ENCODE results near the gene SLC4A7.

The SLC4A7 gene

GRCh38 chr3:27325419-27325818 lies 158.8 kb downstream of the SLC4A7 start:
- Histone ChIP-seq H3K79me2 (ENCODE audit: insufficient read depth, low read depth) (no peaks in the 10 kb centered on the region), H3K4me1 (ENCODE audit: low read depth, poor library complexity, severe bottlenecking) (no peaks in the 10 kb centered on the region), H3K9ac (no peak overlapping the region), H3K4me2 (no peak overlapping the region), H3K27me3 (ENCODE audit: insufficient read depth, low read depth) (no peaks in the 10 kb centered on the region), H3K4me3 (IDR thresholded peaks at IDR 0.05; ENCODE audit: insufficient read depth, low read depth, low read length) (no peak overlapping the region), H3K36me3 (ENCODE audit: insufficient read depth) (no peaks in the 10 kb centered on the region), H4K20me1 (ENCODE audit: insufficient read depth) (no peaks in the 10 kb centered on the region), H2AFZ (ENCODE audit: low read depth) (no peak overlapping the region), H3K27ac (no peak overlapping the region)
- TF ChIP-seq CTCF (conservative IDR thresholded peaks at IDR 0.05; ENCODE audit: low read depth, low read length) = no peak

DNA sequence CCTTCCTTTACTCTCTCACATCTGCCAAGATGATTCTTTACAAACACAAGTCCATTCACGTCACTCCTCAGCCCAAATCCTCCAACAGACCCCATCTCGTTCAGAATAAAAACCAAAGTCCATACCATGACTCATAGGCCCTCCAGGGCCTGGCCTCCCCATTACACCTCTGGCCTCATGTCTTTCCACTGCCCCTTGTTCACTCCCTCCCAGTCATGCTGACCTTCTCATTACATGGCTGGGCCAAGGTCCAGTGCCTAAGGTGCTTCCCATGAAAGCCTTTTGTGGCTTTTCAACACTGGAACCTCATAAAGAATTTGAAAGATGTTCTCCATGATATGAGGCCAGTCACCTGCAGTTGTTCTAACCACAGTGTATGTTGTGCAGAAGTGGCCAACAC lies 159.5 kb downstream of the SLC4A7 start:
- no peak overlapping the region for H3K9ac ChIP-seq
- no peaks in the 10 kb centered on the region for H4K20me1 ChIP-seq (ENCODE audit: insufficient read depth)
- no peak overlapping the region for H2AFZ ChIP-seq (ENCODE audit: low read depth)
- no peaks in the 10 kb centered on the region for H3K36me3 ChIP-seq (ENCODE audit: insufficient read depth)
- H3K4me3 ChIP-seq (IDR thresholded peaks at IDR 0.05; ENCODE audit: insufficient read depth, low read depth, low read length) = no peak overlapping the region
- H3K27me3 ChIP-seq (ENCODE audit: insufficient read depth, low read depth) = no peaks in the 10 kb centered on the region
- no peaks in the 10 kb centered on the region for H3K79me2 ChIP-seq (ENCODE audit: insufficient read depth, low read depth)
- H3K4me2 ChIP-seq = no peak overlapping the region
- no peaks in the 10 kb centered on the region for H3K4me1 ChIP-seq (ENCODE audit: low read depth, poor library complexity, severe bottlenecking)
- no peak overlapping the region for H3K27ac ChIP-seq
- TF ChIP-seq CTCF (conservative IDR thresholded peaks at IDR 0.05; ENCODE audit: low read depth, low read length) = no peak

DNA sequence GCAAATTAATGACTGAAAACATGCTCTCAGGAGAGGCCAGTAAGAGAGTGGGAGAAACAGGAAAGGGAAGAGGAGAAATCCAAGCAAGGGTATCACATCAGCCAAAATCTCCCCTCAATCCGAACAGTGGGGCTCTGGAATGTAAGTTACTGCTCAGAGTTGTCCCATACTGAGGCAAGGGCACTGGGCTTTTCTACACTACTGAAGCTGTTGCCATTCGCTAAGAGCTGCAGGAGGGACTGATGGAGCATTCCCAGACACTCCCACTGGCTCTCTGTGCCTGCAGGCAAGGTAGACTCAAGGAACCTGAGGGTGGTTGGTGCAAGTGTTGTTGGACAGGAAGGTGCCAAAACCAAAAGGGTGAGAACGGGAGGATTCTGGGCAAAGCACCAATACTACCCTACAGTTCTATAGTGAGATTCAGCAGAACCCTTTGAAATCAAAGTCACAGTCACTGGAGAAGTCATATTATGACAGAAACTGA lies 161.1 kb downstream of the SLC4A7 start:
- TF ChIP-seq CTCF (conservative IDR thresholded peaks at IDR 0.05; ENCODE audit: low read depth, low read length) = no peak

More for the DNA sequence above, 161.1 kb downstream of the SLC4A7 start:
- Histone ChIP-seq H3K79me2 (ENCODE audit: insufficient read depth, low read depth) (no peaks in the 10 kb centered on the region), H3K27ac (no peak overlapping the region), H3K4me3 (IDR thresholded peaks at IDR 0.05; ENCODE audit: insufficient read depth, low read depth, low read length) (no peak overlapping the region), H3K27me3 (ENCODE audit: insufficient read depth, low read depth) (no peaks in the 10 kb centered on the region), H3K36me3 (ENCODE audit: insufficient read depth) (no peaks in the 10 kb centered on the region), H3K4me2 (no peak overlapping the region), H2AFZ (ENCODE audit: low read depth) (no peak overlapping the region), H4K20me1 (ENCODE audit: insufficient read depth) (no peaks in the 10 kb centered on the region), H3K9ac (no peak overlapping the region), H3K4me1 (ENCODE audit: low read depth, poor library complexity, severe bottlenecking) (no peaks in the 10 kb centered on the region)

Measured in KMS-11 (cell line).